HG02798 (cell line): ENCODE results near the gene GBE1.

Experiments used
- ATAC-seq: cut with Tn5 transposase; IDR thresholded peaks from one replicate; pipeline ENCODE4 v1.9.1; 2021; ENCODE audit warnings: mild to moderate bottlenecking; ENCODE audit not compliant: unreplicated experiment, poor library complexity

GBE1 gene

GRCh38 chr3:81758275-81758674 is 3.2 kb downstream of the GBE1 start:
- no peak for ATAC-seq

GRCh38 chr3:81753416-81754027 is 7.9 kb downstream of the GBE1 start:
- peak; percentile 39 for ATAC-seq

- no peak for ATAC-seq
These were observed 8.8 kb downstream of the GBE1 start for GRCh38 chr3:81752604-81753003.

GRCh38 chr3:81749265-81749664 is 12.2 kb downstream of the GBE1 start:
- ATAC-seq, result no peak

- peak; percentile 62 for ATAC-seq
These were observed 14.2 kb downstream of the GBE1 start for GRCh38 chr3:81747280-81747679.

GRCh38 chr3:81744366-81744765 is 17.1 kb downstream of the GBE1 start:
- ATAC-seq, result no peak

GRCh38 chr3:81743096-81744025 is 18.1 kb downstream of the GBE1 start:
- no peak for ATAC-seq

- no peak for ATAC-seq
These were observed 18.9 kb downstream of the GBE1 start for GRCh38 chr3:81742581-81742980.

- no peak for ATAC-seq
These were observed 20.2 kb downstream of the GBE1 start for GRCh38 chr3:81741216-81741615.

- ATAC-seq, result peak; percentile 55
These were observed 20.7 kb downstream of the GBE1 start for GRCh38 chr3:81740731-81741130.

GRCh38 chr3:81735334-81735733 is 26.1 kb downstream of the GBE1 start:
- ATAC-seq, result no peak

GRCh38 chr3:81734742-81735141 is 26.7 kb downstream of the GBE1 start:
- no peak for ATAC-seq

GRCh38 chr3:81732642-81733041 is 28.8 kb downstream of the GBE1 start:
- no peak for ATAC-seq

- no peak for ATAC-seq
These were observed 32.5 kb downstream of the GBE1 start for GRCh38 chr3:81728766-81729544.

GRCh38 chr3:81726735-81727134 is 34.7 kb downstream of the GBE1 start:
- no peak for ATAC-seq

- ATAC-seq, result no peak
These were observed 35.3 kb downstream of the GBE1 start for GRCh38 chr3:81726132-81726531.

GRCh38 chr3:81723732-81724313 is 37.6 kb downstream of the GBE1 start:
- no peak for ATAC-seq

- ATAC-seq, result no peak
These were observed 43.1 kb downstream of the GBE1 start for GRCh38 chr3:81718311-81718710.

- no peak for ATAC-seq
These were observed 44.5 kb downstream of the GBE1 start for GRCh38 chr3:81716870-81717509.

GRCh38 chr3:81713031-81713430 is 48.4 kb downstream of the GBE1 start:
- ATAC-seq, result no peak
